Activated gamma-delta T cell (primary cell): ENCODE data around the gene MAST2.

ENCODE experiments used
- DNase-seq: peaks from one replicate; lab custom pipeline; 2025; lab: John Stamatoyannopoulos, UW

MAST2 gene

GRCh38 chr1:46062651-46063319 is 259.4 kb downstream of the MAST2 start:
- no peak for DNase-seq

GRCh38 chr1:46064708-46065107 is 261.3 kb downstream of the MAST2 start:
- DNase-seq: no peak

GRCh38 chr1:46065405-46065804 is 262.0 kb downstream of the MAST2 start:
- DNase-seq: no peak

GRCh38 chr1:46067652-46068051 is 264.2 kb downstream of the MAST2 start:
- no peak for DNase-seq

- DNase-seq: no peak
Observed at GRCh38 chr1:46068525-46068924, 265.1 kb downstream of the MAST2 start.

- DNase-seq: no peak
Observed at GRCh38 chr1:46070164-46070814, 266.9 kb downstream of the MAST2 start.

GRCh38 chr1:46072975-46073374 is 269.6 kb downstream of the MAST2 start:
- DNase-seq: no peak

GRCh38 chr1:46076343-46076742 is 272.9 kb downstream of the MAST2 start:
- DNase-seq: no peak

- no peak for DNase-seq
Observed at GRCh38 chr1:46077644-46078043, 274.2 kb downstream of the MAST2 start.

- no peak for DNase-seq
Observed at GRCh38 chr1:46080257-46080656, 276.8 kb downstream of the MAST2 start.

GRCh38 chr1:46081206-46081605 is 277.8 kb downstream of the MAST2 start:
- DNase-seq: no peak

GRCh38 chr1:46081619-46082018 is 278.2 kb downstream of the MAST2 start:
- no peak for DNase-seq

- no peak for DNase-seq
Observed at GRCh38 chr1:46083579-46083978, 280.2 kb downstream of the MAST2 start.

- DNase-seq: no peak
Observed at GRCh38 chr1:46084553-46085451, 281.4 kb downstream of the MAST2 start.
